GM12878 (cell line): Measurements from ENCODE around the gene TMEM266.

Source experiments
- BRCA1 ChIP-seq: IDR thresholded peaks from 2 replicates; pipeline ENCODE4 v1.6.1; 2011; ENCODE audit warnings: low read depth, low read length, improper control_type of control experiment
- CBX3 ChIP-seq: fragments of 200-600 bp; sonication (generic); IDR thresholded peaks from 2 replicates; pipeline ENCODE4 v1.6.1; 2016; ENCODE audit warnings: low read depth, borderline replicate concordance
- CHD1 ChIP-seq: IDR thresholded peaks from 2 replicates; pipeline ENCODE4 v1.6.1; 2012; ENCODE audit warnings: low read depth, low read length, improper control_type of control experiment
- CTCF ChIP-seq, 3 experiments: IDR thresholded peaks in 2 of 3; conservative IDR thresholded peaks in 1 of 3; 2 replicates each; pipeline ENCODE4 v1.5.1; 2011; ENCODE audit warnings: low read depth in 3 of 3, low read length in 3 of 3, mild to moderate bottlenecking in 3 of 3, control low read depth in 2 of 3, moderate library complexity in 2 of 3, inconsistent platforms in 1 of 3, mixed read lengths in 1 of 3; ENCODE audit not compliant: control insufficient read depth in 2 of 3, insufficient read depth in 1 of 3; ENCODE audit errors: extremely low read depth in 1 of 3
- ELK1 ChIP-seq: IDR thresholded peaks from 2 replicates; pipeline ENCODE4 v1.6.1; 2012; ENCODE audit warnings: low read depth, low read length, improper control_type of control experiment
- EP300 ChIP-seq, 2 experiments: fragments of 150-350 bp in 1 of 2; IDR thresholded peaks; 2 replicates each; pipeline ENCODE4 v1.6.1; 2011 to 2012; ENCODE audit warnings: low read depth in 2 of 2, low read length in 2 of 2, borderline replicate concordance in 1 of 2, improper control_type of control experiment in 1 of 2, inconsistent platforms in 1 of 2; ENCODE audit not compliant: control insufficient read depth in 1 of 2
- FOXK2 ChIP-seq: fragments of 450-650 bp; IDR thresholded peaks from 2 replicates; pipeline ENCODE4 v1.6.1; 2017; ENCODE audit warnings: mild to moderate bottlenecking, moderate library complexity
- GABPA ChIP-seq: IDR thresholded peaks from 2 replicates; pipeline ENCODE4 v1.6.1; 2014; ENCODE audit warnings: antibody characterized with exemption, low read depth, mild to moderate bottlenecking, inconsistent platforms
- JUNB ChIP-seq: IDR thresholded peaks from 2 replicates; pipeline ENCODE4 v1.6.1; 2016; ENCODE audit warnings: antibody characterized with exemption, mild to moderate bottlenecking
- RFX5 ChIP-seq: IDR thresholded peaks from 2 replicates; pipeline ENCODE4 v1.6.1; 2011; ENCODE audit warnings: low read depth, low read length, improper control_type of control experiment

- TF ChIP-seq RFX5 (no peak), EP300 (IDR thresholded peaks at IDR 0.05; ENCODE audit: borderline replicate concordance in 1 of 2, control insufficient read depth in 1 of 2, low read depth in 2 of 2, low read length in 2 of 2) (no peak), CTCF (IDR thresholded peaks at IDR 0.05 in 2 of 3, conservative IDR thresholded peaks at IDR 0.05 in 1 of 3; ENCODE audit: control insufficient read depth in 2 of 3, extremely low read depth in 1 of 3, insufficient read depth in 1 of 3, low read depth in 3 of 3, low read length in 3 of 3) (no peak), FOXK2 (no peak), CHD1 (no peak), ELK1 (no peak), BRCA1 (no peak), JUNB (no peak), CBX3 (no peak), GABPA (no peak)
These were observed 140.3 kb downstream of the TMEM266 start for GRCh38 chr15:76200083-76200465.
